Osteocyte (in vitro differentiated cells): ENCODE data around the gene TKTL2. TPM values are rescaled to one million over a fixed set of nuclear protein-coding genes. Genes with fewer than 3 reads are reported as not detected.
"Not testable (repeated sequence)": the region's sequence is repeated elsewhere in the genome, so short reads cannot be mapped to it uniquely, and the experiment has no call there.

Source experiments
- DNase-seq: peaks from one replicate; pipeline ENCODE4 v3.0.0; 2021; ENCODE audit warnings: mixed read lengths; ENCODE audit not compliant: unreplicated experiment; ENCODE audit errors: extremely low spot score
- H3K27ac Mint-ChIP-seq: one replicate; pipeline ENCODE4 v1.8.0; 2021; ENCODE audit warnings: mild to moderate bottlenecking, mixed read lengths; ENCODE audit not compliant: unreplicated experiment
- H3K27me3 Mint-ChIP-seq: one replicate; pipeline ENCODE4 v1.8.0; 2021; ENCODE audit warnings: mixed read lengths; ENCODE audit not compliant: unreplicated experiment
- H3K36me3 Mint-ChIP-seq: one replicate; pipeline ENCODE4 v1.8.0; 2021; ENCODE audit warnings: mixed read lengths; ENCODE audit not compliant: unreplicated experiment
- H3K4me1 Mint-ChIP-seq: one replicate; pipeline ENCODE4 v1.8.0; 2021; ENCODE audit warnings: mixed read lengths; ENCODE audit not compliant: unreplicated experiment
- H3K4me3 Mint-ChIP-seq: one replicate; pipeline ENCODE4 v1.8.0; 2021; ENCODE audit warnings: mild to moderate bottlenecking, moderate library complexity, mixed read lengths; ENCODE audit not compliant: unreplicated experiment
- H3K9me3 Mint-ChIP-seq: one replicate; pipeline ENCODE4 v1.8.0; 2021; ENCODE audit warnings: mixed read lengths; ENCODE audit not compliant: unreplicated experiment
- CTCF ChIP-seq: fragments of 200-600 bp; sonication (generic); IDR thresholded peaks from 2 replicates; pipeline ENCODE4 v1.5.0; 2021; ENCODE audit warnings: antibody characterized with exemption, mild to moderate bottlenecking, moderate library complexity
- total RNA-seq: library from RNA; stranded (reverse); gene quantifications from 2 replicates; pipeline ENCODE4 v1.2.1, GENCODE V29; 2021

The TKTL2 gene
- total RNA-seq, 1 donor from 2014 or later = not detected

DNA sequence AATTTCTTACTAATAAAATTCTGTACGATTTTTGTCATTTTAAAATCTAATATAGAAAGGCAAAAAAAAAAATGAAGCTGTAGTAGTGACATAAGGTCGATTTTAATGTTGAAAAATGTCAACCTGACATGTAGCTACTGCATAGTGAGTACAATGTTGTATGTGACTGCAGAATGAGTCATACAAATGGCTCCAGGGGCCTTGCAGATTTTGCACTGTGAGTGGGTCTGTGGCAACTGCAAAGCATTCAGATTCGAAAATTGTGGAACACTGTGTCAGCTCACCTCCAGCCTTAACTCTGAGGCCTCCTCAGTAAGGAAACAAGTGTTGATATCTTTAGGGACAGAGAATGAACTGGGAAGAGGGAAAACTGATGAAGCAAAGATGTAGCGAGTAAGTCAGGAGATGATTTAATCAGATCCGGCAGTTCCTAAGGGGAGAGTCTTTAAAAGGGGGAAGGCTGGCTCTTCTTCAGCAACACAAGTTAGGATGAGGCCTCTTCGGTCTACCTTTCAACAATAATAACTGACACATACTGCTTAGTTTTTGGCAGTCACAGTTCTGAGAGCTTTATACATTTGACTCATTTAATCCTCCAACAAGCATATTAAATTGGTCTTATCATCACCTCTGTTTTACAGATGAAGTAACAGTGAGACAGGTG is 24.9 kb downstream of the TKTL2 start:
- no peaks in the 10 kb centered on the region for H3K36me3 Mint-ChIP-seq
- H3K27ac Mint-ChIP-seq = no peak overlapping the region
- H3K4me3 Mint-ChIP-seq = no peak overlapping the region
- no peak for TF ChIP-seq CTCF
- DNase-seq = no peak
- no peaks in the 10 kb centered on the region for H3K9me3 Mint-ChIP-seq
- H3K4me1 Mint-ChIP-seq = peaks cover 1% of the 10 kb centered on the region
- H3K27me3 Mint-ChIP-seq = peaks cover 17% of the 10 kb centered on the region

GRCh38 chr4:163447481-163447880 is 26.1 kb downstream of the TKTL2 start:
- no peak for DNase-seq
- H3K27ac Mint-ChIP-seq = no peak overlapping the region
- no peak overlapping the region for H3K4me3 Mint-ChIP-seq
- no peak for TF ChIP-seq CTCF
- H3K27me3 Mint-ChIP-seq = peaks cover 17% of the 10 kb centered on the region
- H3K4me1 Mint-ChIP-seq = peaks cover 1% of the 10 kb centered on the region
- no peaks in the 10 kb centered on the region for H3K36me3 Mint-ChIP-seq
- no peaks in the 10 kb centered on the region for H3K9me3 Mint-ChIP-seq

- not testable (repeated sequence) for H3K4me3 Mint-ChIP-seq, H3K9me3 Mint-ChIP-seq, H3K36me3 Mint-ChIP-seq, H3K27ac Mint-ChIP-seq, DNase-seq, H3K4me1 Mint-ChIP-seq
- peaks cover 17% of the 10 kb centered on the region for H3K27me3 Mint-ChIP-seq
These were observed 26.5 kb downstream of the TKTL2 start for GRCh38 chr4:163447023-163447422.

DNA sequence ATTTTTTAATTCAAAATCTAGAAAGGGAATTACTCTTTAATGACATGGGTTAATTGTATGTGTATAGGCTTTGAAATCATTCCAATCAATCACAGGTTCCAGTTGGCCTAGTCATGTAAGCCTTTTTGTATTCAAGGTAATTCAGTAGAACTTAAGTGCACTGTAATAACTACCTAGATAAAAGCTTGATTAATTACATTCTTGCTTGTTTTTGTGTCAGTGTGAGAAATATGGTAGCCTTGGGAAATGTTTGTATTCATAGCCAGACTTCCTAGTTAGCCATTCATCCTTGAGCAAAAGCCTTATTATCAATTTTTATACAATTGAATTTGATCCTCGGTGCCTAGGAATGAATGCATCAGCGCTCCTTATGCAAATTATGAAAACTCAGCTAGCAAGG is 33.5 kb downstream of the TKTL2 start:
- H3K36me3 Mint-ChIP-seq = no peaks in the 10 kb centered on the region
- no peak overlapping the region for H3K27ac Mint-ChIP-seq
- H3K4me3 Mint-ChIP-seq = no peak overlapping the region
- no peak for TF ChIP-seq CTCF
- H3K27me3 Mint-ChIP-seq = peaks cover 12% of the 10 kb centered on the region
- DNase-seq = no peak
- no peaks in the 10 kb centered on the region for H3K4me1 Mint-ChIP-seq
- H3K9me3 Mint-ChIP-seq = no peaks in the 10 kb centered on the region

Other genes with a start within 250 kb of the TKTL2 start
- gene NPY1R, start 141.2 kb downstream of the TKTL2 start, total RNA-seq = 0.94 and 1.3 TPM in 2 replicates
- 0.16 TPM in 1 of 2 replicates, not detected in the other for gene NPY5R, start 129.9 kb downstream of the TKTL2 start, total RNA-seq
- gene TMA16, start 20.9 kb upstream of the TKTL2 start, total RNA-seq = 25.4 and 30.8 TPM in 2 replicates